ES-I3 (cell line): Measurements from ENCODE around the gene RIC1.
"Not testable (repeated sequence)": the region's sequence is repeated elsewhere in the genome, so short reads cannot be mapped to it uniquely, and the experiment has no call there.

Experiments used
- H3K36me3 ChIP-seq: 2 replicates; pipeline ENCODE4 v1.6.1; 2013; ENCODE audit warnings: mild to moderate bottlenecking, low read length, control low read depth, moderate library complexity; ENCODE audit not compliant: insufficient read depth
- H3K4me1 ChIP-seq: 2 replicates; pipeline ENCODE4 v1.6.1; 2013; ENCODE audit warnings: mild to moderate bottlenecking, control low read depth, low read length; ENCODE audit not compliant: insufficient read depth
- H3K9ac ChIP-seq: 2 replicates; pipeline ENCODE4 v1.6.1; 2013; ENCODE audit warnings: low read depth, mild to moderate bottlenecking, low read length, moderate library complexity
- H3K9me3 ChIP-seq: 2 replicates; pipeline ENCODE4 v1.6.1; 2013; ENCODE audit warnings: mild to moderate bottlenecking, low read length, moderate library complexity; ENCODE audit not compliant: control insufficient read depth, insufficient read depth

RIC1 gene

DNA sequence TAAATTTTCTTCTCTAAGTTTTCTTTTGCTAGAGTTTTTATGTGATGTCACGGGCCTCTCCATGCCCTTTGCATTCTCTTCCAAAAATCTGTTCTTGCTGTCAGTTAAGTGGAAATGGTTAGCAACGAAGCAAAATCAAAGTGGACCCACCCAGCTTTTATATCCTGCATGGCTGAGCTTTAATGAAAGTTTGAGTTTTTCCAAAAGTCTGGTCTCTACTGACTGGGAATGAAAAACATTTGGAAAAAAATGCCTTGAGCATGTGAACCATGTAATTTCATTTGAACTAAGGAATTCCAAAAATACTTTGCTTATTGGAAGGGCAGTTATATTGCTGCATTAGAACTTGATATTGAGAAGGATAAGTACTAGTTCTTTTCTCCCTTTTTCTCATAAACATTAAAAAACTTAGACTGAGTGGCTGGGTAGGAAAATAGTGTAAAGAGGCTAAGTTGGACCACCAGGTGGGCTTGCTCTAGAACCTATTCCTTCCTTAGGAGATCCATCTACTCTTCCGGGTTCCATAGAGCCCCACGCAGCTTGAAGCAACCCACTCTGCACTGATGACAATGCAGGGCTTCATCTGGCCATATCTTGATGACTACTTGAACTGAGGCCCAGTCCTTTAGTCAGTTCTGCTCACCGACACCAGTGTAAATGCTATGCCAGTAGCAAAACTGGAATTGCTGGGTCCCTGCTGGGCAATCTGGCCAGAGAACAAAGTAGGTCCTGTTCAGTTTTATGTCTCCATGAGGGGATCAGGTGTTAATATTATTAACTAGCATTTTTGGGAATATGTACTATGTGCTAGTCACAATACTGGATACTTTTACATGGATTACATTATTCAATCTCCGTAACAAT is 17.4 kb upstream of the RIC1 start:
- Histone ChIP-seq H3K4me1 (0 out of 2 replicates have a peak, but pooled peaks cover 4% of the 10 kb centered on the region), H3K9ac (no peak overlapping the region), H3K9me3 (no peaks in the 10 kb centered on the region), H3K36me3 (no peaks in the 10 kb centered on the region)

DNA sequence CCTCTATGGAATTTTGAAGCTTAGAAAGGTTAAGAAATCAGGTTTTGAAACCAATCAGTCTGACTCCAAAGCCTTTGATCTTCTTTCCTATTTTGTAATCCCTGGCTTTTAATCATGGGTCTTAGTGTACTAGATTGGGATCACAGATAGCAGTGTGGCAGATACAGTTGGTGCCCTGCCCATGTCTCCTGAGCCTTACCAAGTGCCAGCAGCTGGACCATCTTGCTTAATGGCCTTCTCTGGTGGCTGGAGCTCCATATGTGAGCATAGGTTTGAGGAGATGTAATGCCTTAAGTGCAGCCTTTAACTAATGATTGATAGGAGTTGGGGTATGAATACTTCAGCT is 16.7 kb upstream of the RIC1 start:
- H3K36me3 ChIP-seq, result no peaks in the 10 kb centered on the region
- H3K4me1 ChIP-seq, result 0 out of 2 replicates have a peak, but pooled peaks cover 4% of the 10 kb centered on the region
- no peak overlapping the region for H3K9ac ChIP-seq

DNA sequence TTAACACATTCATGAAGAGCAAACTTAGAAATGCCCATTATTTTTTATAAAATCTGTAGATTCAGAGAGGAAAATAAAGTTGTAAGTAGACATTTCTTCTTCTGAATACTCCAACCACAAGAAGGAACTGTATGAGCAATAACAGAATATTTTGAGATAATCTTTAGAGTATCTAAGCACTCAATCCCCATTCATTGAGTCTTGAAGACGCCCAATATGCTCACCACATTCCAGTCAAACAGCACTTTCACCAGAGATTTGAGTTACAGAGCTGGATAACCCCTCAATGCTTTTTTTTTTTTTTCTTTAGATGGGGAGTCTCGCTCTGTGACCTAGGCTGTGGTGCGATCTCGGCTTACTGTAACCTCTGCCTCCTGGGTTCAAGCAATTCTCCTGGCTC is 14.7 kb upstream of the RIC1 start:
- no peaks in the 10 kb centered on the region for H3K9me3 ChIP-seq
- no peak overlapping the region for H3K9ac ChIP-seq
- 0 out of 2 replicates have a peak, but pooled peaks cover 4% of the 10 kb centered on the region for H3K4me1 ChIP-seq
- H3K36me3 ChIP-seq, result no peaks in the 10 kb centered on the region

More for the DNA sequence above, 16.7 kb upstream of the RIC1 start:
- H3K9me3 ChIP-seq, result no peaks in the 10 kb centered on the region

DNA sequence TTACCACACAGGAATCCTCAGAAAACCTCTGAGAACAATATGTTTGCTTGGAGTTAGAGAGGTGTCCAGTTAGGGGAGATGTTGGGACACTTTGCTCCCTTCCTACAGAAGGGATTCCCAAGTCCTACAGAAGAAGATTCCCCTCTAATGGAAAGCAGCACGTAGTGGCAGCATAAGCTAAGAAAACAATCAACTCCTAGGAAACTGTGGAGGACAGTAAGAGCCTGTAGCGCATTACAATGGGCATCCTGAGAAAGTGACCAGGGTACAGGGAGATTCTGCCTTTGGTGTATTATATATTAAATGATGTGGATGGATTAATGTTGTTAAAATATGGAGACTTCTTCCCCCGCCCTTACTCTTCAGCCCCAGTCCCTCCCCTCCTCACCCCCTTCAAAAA is 13.9 kb upstream of the RIC1 start:
- H3K9me3 ChIP-seq, result no peaks in the 10 kb centered on the region
- 0 out of 2 replicates have a peak, but pooled peaks cover 4% of the 10 kb centered on the region for H3K4me1 ChIP-seq
- no peaks in the 10 kb centered on the region for H3K36me3 ChIP-seq
- no peak overlapping the region for H3K9ac ChIP-seq

DNA sequence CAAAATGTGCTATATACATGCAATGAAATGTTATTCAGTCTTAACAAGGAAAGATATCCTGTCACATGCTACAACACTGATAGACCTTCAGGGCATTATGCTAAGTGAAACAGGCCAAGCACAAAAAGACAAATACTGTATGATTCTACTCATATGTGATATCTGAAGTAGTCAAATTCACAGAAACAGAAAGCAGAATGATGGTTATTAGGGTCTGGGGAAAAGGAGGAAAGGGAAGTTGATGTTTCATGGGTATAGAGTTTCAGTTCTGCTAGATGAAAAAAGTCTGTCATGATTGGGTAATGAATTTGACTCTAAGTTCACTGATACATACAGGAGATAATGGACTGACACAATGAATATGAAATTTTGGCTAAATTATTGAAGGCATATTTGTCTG is 11.2 kb upstream of the RIC1 start:
- Histone ChIP-seq H3K9me3 (no peaks in the 10 kb centered on the region), H3K36me3 (no peaks in the 10 kb centered on the region), H3K4me1 (no peaks in the 10 kb centered on the region), H3K9ac (no peak overlapping the region)

GRCh38 chr9:5620494-5620893 is 8.4 kb upstream of the RIC1 start:
- Histone ChIP-seq H3K4me1 (no peaks in the 10 kb centered on the region), H3K36me3 (no peaks in the 10 kb centered on the region), H3K9me3 (no peaks in the 10 kb centered on the region), H3K9ac (no peak overlapping the region)

DNA sequence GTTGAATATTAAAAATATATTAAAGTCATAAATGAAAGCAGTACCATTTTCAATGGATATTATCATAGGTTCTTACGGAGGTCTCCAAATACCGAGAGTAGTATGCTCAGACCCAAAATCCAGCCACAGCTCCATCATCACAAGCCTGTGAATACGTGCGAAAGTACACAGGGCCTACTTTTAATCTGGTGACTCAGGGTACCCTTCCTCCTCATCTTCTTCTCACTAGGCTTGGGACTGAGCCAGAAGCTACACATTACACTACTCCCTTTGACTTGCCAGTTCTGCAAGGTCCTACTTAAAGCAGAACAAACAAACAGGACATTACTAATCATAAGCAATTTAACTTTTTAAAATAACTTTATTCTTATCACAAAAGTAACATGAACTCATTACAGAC is 7.6 kb upstream of the RIC1 start:
- Histone ChIP-seq H3K36me3 (no peaks in the 10 kb centered on the region), H3K9ac (no peak overlapping the region), H3K9me3 (no peaks in the 10 kb centered on the region), H3K4me1 (no peaks in the 10 kb centered on the region)

GRCh38 chr9:5622016-5622415 is 6.9 kb upstream of the RIC1 start:
- Histone ChIP-seq H3K9me3 (no peaks in the 10 kb centered on the region), H3K4me1 (peaks cover 2% of the 10 kb centered on the region; the same call in 1 of the 2 replicates), H3K36me3 (no peaks in the 10 kb centered on the region), H3K9ac (no peak overlapping the region)

GRCh38 chr9:5624655-5625054 is 4.3 kb upstream of the RIC1 start:
- H3K9ac ChIP-seq, result no peak overlapping the region
- no peaks in the 10 kb centered on the region for H3K9me3 ChIP-seq
- H3K4me1 ChIP-seq, result peaks cover 5% of the 10 kb centered on the region; the same call in 1 of the 2 replicates
- no peaks in the 10 kb centered on the region for H3K36me3 ChIP-seq

- H3K36me3 ChIP-seq, result no peaks in the 10 kb centered on the region
- no peaks in the 10 kb centered on the region for H3K9me3 ChIP-seq
- no peak overlapping the region for H3K9ac ChIP-seq
- peaks cover 12% of the 10 kb centered on the region for H3K4me1 ChIP-seq
Measured at GRCh38 chr9:5626727-5627634, 1.9 kb upstream of the RIC1 start.

DNA sequence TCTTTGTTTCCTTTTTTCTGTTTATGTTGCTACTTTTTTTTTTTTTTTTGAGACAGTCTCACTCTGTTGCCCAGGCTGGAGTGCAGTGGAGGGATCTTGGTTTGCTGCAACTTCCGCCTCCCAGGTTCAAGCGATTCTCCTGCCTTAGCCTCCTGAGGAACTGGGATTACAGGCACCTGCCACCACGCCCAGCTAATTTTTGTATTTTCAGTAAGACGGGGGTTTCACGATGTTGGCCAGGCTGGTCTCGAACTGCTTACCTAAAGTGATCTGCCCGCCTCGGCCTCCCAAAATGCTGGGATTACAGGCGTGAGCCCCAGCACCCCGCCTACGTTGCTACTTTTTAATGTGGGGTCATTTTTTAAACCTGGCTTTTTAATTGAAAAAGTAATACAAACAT is 1.2 kb upstream of the RIC1 start:
- H3K4me1 ChIP-seq, result peaks cover 18% of the 10 kb centered on the region
- H3K36me3 ChIP-seq, H3K9me3 ChIP-seq: not testable (repeated sequence)
- peak overlapping the region; percentile 93; the same call in 1 of the 2 replicates for H3K9ac ChIP-seq

DNA sequence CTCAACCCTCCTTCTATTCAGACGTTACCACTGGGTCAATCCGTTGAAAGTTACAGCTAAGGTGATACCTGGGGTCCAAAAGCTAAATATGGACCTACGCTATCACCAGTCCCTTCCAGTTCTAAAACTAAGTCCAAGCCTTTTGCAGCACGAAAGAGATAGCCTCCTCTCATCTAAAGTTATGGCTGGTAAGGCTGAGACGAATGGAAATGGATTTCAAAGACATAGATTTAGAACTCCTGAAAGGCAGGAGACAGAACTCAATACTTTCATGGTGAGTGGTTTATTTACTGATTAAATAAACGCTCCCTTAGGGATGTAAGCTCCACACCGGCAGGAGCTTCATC is 751 bp upstream of the RIC1 start:
- Histone ChIP-seq H3K9me3 (no peaks in the 10 kb centered on the region), H3K9ac (peak overlapping the region; percentile 93), H3K36me3 (no peaks in the 10 kb centered on the region), H3K4me1 (peaks cover 21% of the 10 kb centered on the region)

DNA sequence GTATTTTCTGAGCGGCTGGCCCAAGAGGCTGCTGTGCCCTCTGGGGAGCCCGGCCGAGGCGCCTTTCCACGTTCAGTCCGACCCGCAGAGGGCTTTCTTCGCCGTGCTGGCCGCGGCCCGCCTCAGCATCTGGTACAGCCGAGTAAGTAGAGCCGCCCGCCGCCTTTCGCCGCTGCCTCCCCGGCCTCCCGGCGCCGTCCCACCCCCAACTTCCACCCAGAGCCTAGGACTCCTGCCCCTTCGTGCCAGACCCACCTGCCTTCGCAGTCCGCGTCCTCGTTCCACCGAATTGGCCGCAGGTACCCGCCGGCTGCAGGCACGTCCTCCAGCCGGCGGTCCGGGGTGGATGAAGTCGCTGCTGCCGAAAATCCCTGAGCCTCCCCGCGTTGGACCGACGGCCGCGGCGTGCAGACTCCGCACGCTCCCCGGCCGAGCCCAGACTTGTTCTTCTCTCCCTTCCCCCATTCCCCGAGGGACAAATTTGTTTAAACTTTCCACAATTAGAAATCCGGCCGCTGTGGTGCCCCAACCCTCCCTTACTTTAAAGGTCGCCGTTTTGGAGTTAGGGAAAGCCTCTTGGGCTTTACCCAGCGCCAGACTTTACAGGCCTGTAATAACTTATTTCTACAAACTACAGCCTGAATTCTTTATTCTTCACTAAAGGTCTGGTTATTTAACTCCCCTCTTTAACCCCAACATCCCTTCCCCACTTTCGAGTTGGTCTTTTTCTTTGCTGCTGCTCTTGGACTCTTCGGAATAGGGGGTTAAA is 589 bp downstream of the RIC1 start:
- Histone ChIP-seq H3K4me1 (peaks cover 26% of the 10 kb centered on the region), H3K9ac (peak overlapping the region; percentile 93), H3K9me3 (no peaks in the 10 kb centered on the region), H3K36me3 (no peaks in the 10 kb centered on the region)

GRCh38 chr9:5630081-5630507 is 1.2 kb downstream of the RIC1 start:
- peak overlapping the region; percentile 93 for H3K9ac ChIP-seq
- H3K9me3 ChIP-seq, result no peaks in the 10 kb centered on the region
- H3K4me1 ChIP-seq, result peaks cover 26% of the 10 kb centered on the region
- no peaks in the 10 kb centered on the region for H3K36me3 ChIP-seq
